Right lobe of liver (tissue), 6 donors: Measurements from ENCODE around the gene RHOXF1. TPM values are rescaled to one million over a fixed set of nuclear protein-coding genes. Genes with fewer than 3 reads are reported as not detected.
"Not testable (repeated sequence)": the region's sequence is repeated elsewhere in the genome, so short reads cannot be mapped to it uniquely, and the experiment has no call there.

Source experiments
- ATAC-seq, 4 donors: fragments of 200-7000 bp; cut with Tn5 transposase; one replicate each; pipeline ENCODE4 v1.9.1; 2020; ENCODE audit warnings: mild to moderate bottlenecking in 4 of 4, moderate library complexity in 4 of 4
- DNase-seq, 3 donors: peaks; one replicate each; pipeline ENCODE4 v3.0.0-alpha.2; 2020
- H3K27ac ChIP-seq, 3 donors: fragments of 200-600 bp; one replicate each; pipeline ENCODE4 v1.8.0; 2022
- H3K27me3 ChIP-seq, 2 donors: fragments of 200-600 bp; one replicate each; pipeline ENCODE4 v1.8.0; 2022
- H3K36me3 ChIP-seq, 4 donors: fragments of 200-600 bp; sonication (generic) in 1 of 4; one replicate each; pipeline versions ENCODE4 v1.5.1 to v1.8.0; 2017 to 2022; ENCODE audit warnings: control low read depth in 1 of 4
- H3K4me1 ChIP-seq, 4 donors: fragments of 200-600 bp; sonication (generic) in 1 of 4; one replicate each; pipeline versions ENCODE4 v1.5.1 to v1.8.0; 2017 to 2022; ENCODE audit warnings: control low read depth in 1 of 4
- H3K4me3 ChIP-seq, 3 donors: fragments of 200-600 bp; one replicate each; pipeline ENCODE4 v1.8.0; 2022
- H3K9me3 ChIP-seq, 4 donors: fragments of 200-600 bp; sonication (generic) in 1 of 4; one replicate each; pipeline versions ENCODE4 v1.5.1 to v1.8.0; 2017 to 2022; ENCODE audit warnings: control low read depth in 1 of 4
- CTCF ChIP-seq, 4 donors: fragments of 200-600 bp in 3 of 4; fragments of 450-650 bp in 1 of 4; IDR thresholded peaks; one replicate each; pipeline versions ENCODE4 v1.5.1 to v1.8.0; 2016 to 2022; ENCODE audit warnings: antibody characterized with exemption in 4 of 4, mild to moderate bottlenecking in 2 of 4
- POLR2A ChIP-seq: fragments of 450-650 bp; IDR thresholded peaks from one replicate; pipeline ENCODE4 v1.6.1; 2017; ENCODE audit warnings: antibody characterized with exemption, mild to moderate bottlenecking
- WGBS: methylation state at CpG from one replicate; pipeline ENCODE4 v1.1.6; 2018; ENCODE audit warnings: low coverage, low lambda C conversion rate; ENCODE audit not compliant: insufficient coverage; ENCODE audit errors: missing lambda C conversion rate; 5-methylcytosine and 5-hydroxymethylcytosine counted together
- intact Hi-C, 2 donors: fragments of 100-400 bp; cut with DNase I; formaldehyde crosslinking; loops; one replicate each; pipeline versions ENCODE4 v1.11.2 to v1.14.1; 2022
- total RNA-seq, 6 experiments: library from RNA; depleted of rRNA in 2 of 6; stranded (reverse); fragments of >200 nt in 2 of 6; fragmentation: NEBNext Ultra II Directional in 3 of 6; extraction: Animal tissue kit (Norgen Biotek cat#: 25700) in 3 of 6; gene quantifications; one replicate each; pipeline versions ENCODE4 v1.1.0 to v1.2.4, GENCODE V29; 2016 to 2023
- donor health status: DM: no; HTN: yes; CAD: no.
- donor health status: DM: no; HTN: no; CAD: no.
- donor health status: DM: no; HTN: no; CAD: no.
- donor health status: DM: no; HTN: yes; CAD: no.
- donor health status: DM: no; HTN: yes; CAD: no.

Gene RHOXF1
- total RNA-seq, 6 experiments from 2014 or later, result 0.62 TPM; not detected in 5

DNA sequence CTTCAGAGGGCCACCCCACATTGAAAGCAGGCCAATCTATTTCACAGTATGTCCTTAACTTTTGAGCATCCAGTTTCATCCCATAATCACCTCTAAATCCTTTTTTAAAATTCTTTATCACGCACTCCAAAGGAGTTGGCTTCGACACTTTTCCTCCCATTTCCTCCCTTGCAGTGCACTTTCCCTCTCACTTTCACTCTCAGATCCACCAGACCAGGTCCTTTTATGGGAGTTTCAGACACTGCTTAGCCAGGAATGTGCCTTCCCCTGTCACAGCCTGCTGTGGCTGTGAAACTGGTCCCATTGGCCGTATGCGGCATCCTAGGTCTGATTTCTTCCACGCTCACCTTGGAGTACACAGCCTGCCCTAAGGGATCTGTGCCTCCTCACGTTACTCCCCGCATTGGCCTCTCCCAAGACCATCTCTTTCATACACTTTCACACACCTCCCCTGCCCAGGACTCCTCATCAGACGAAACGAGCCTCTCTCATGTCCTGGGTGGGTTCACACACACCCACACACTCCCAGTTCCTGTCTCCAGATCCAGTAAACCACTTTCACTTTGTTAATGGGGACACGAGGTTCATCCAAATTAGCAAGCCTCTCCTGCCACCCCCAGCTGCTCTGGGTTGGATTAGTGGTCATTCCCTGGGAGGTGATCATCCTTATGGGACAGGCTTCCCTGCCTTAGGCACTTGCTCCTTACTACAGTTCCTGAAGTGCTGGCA is 28.3 kb downstream of the RHOXF1 start:
- Histone ChIP-seq H3K4me3 (no peak overlapping the region), H3K36me3 (no peaks in the 10 kb centered on the region), H3K27me3 (no peaks in the 10 kb centered on the region), H3K9me3 (no peaks in the 10 kb centered on the region), H3K4me1 (no peaks in the 10 kb centered on the region), H3K27ac (no peak overlapping the region)
- TF ChIP-seq CTCF (IDR thresholded peaks at IDR 0.05), result no peak
- no peak for TF ChIP-seq POLR2A
- no peak for DNase-seq
- intact Hi-C loops, result no loop called here
- 46% methylated on average over 10 of the region's 10 CpGs for WGBS
- no peak for ATAC-seq

- H3K27ac ChIP-seq, H3K4me3 ChIP-seq, intact Hi-C loops, H3K36me3 ChIP-seq, DNase-seq, H3K4me1 ChIP-seq, H3K9me3 ChIP-seq, H3K27me3 ChIP-seq: not testable (repeated sequence)
- ATAC-seq, result peak; percentile 51 to 64 (median 56)
- WGBS, result no CpG with 5 or more reads among the region's 12 CpGs
These were observed 30.0 kb downstream of the RHOXF1 start for GRCh38 chrX:120085553-120086185.

DNA sequence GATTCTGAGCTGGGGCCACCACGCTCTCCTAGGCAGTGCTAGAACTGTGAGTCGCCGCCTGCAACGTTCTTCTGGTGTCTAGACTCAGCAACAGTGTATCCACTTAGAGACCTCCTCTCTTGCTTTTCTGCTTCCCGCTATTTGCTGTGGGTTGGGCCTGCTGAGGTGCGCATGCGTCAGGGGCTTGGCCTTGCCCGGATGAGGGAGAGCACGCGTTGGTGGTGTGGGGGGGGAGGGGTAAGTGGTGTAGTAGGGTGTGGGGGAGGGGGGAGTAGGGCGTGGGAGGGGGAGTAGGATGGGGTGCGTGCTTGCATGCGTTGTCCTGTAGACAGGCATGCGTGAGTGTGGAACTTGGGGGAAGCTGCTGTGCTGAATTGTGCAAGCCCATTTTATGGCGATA is 38.1 kb downstream of the RHOXF1 start, which contains the start of gene RHOXF2B:
Gene RHOXF2B, minus strand, starts transcription at position 101 of the 400 bp plus-strand sequence. CDS start 138 bp downstream, outside the sequence.
- H3K36me3 ChIP-seq, ATAC-seq, H3K27me3 ChIP-seq, DNase-seq, H3K27ac ChIP-seq, H3K9me3 ChIP-seq, intact Hi-C loops, H3K4me3 ChIP-seq, H3K4me1 ChIP-seq: not testable (repeated sequence)
- no CpG with 5 or more reads among the region's 15 CpGs for WGBS

DNA sequence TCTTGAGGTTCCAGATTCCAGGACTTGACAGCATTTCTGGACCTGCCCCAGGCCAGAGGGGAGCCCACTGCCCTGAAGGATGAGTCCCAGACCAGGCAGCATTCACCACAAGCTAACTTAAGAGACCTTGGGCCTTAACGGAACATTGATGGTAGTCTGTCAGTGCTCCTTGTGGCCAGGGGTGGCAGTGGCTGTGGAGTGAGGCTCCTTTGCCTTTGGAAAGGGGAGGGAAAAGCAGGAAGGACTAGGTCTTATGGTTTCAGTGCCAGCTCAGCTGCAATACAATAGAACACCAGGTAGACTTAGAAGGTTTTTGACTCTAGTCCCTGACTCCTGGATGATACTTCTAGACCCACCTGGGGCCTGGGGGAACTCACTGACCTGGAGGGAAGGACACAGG is 49.5 kb downstream of the RHOXF1 start:
- H3K9me3 ChIP-seq, H3K27ac ChIP-seq, ATAC-seq, intact Hi-C loops, H3K4me1 ChIP-seq, H3K4me3 ChIP-seq, DNase-seq, H3K27me3 ChIP-seq, H3K36me3 ChIP-seq: not testable (repeated sequence)
- 80% methylated on average over 1 of the region's 1 CpG for WGBS

Other genes starting within 250 kb of the RHOXF1 start
- gene RNF113A, start 244.2 kb downstream of the RHOXF1 start, total RNA-seq, result 10 to 100 TPM in 2 of 6 experiments, 1 to 10 TPM in 4; 6.1 to 12.6 (median 7.5) TPM
- 10 to 100 TPM; 45.9 to 74.1 (median 65.1) TPM for gene NDUFA1, start 244.1 kb downstream of the RHOXF1 start, total RNA-seq
- not detected for gene AKAP14, start 220.0 kb downstream of the RHOXF1 start, total RNA-seq
- 1 to 10 TPM; 3.3 to 4.4 (median 3.6) TPM for gene NKAP, start 172.2 kb downstream of the RHOXF1 start, total RNA-seq
- not detected for gene RHOXF2B, start 38.2 kb downstream of the RHOXF1 start, total RNA-seq
- gene RHOXF2, start 42.7 kb upstream of the RHOXF1 start, total RNA-seq, result not detected
- gene ZBTB33, start 134.9 kb upstream of the RHOXF1 start, total RNA-seq, result 10 to 100 TPM in 5 of 6 experiments, 1 to 10 TPM in 1; 9.9 to 21.0 (median 15.7) TPM
- gene TMEM255A, start 195.5 kb upstream of the RHOXF1 start, total RNA-seq, result under 1 TPM in 3 of 6 experiments, not detected in 3; 0.25 to 0.37 (median 0.33) TPM
- gene ATP1B4, start 246.2 kb upstream of the RHOXF1 start, total RNA-seq, result not detected